Breast epithelium (tissue), 4 donors: ENCODE data around the gene LYRM4. TPM values are rescaled to one million over a fixed set of nuclear protein-coding genes. Genes with fewer than 3 reads are reported as not detected.
A peak's percentile ranks its signal among the peaks of the same experiment; 100 is the strongest.

ENCODE experiments used
- DNase-seq, 2 donors: peaks; one replicate each; pipeline ENCODE4 v3.0.0-alpha.2; 2019; ENCODE audit warnings: low spot score in 2 of 2
- H3K27ac ChIP-seq, 2 donors: fragments of 200-600 bp; sonication (generic) in 1 of 2; one replicate each; pipeline ENCODE4 v1.5.1; 2016 to 2019; ENCODE audit warnings: mild to moderate bottlenecking in 1 of 2
- H3K27me3 ChIP-seq, 2 donors: fragments of 200-600 bp; sonication (generic) in 1 of 2; one replicate each; pipeline versions ENCODE4 v1.5.1 to v1.6.0; 2017 to 2019; ENCODE audit warnings: control low read depth in 1 of 2, mild to moderate bottlenecking in 1 of 2
- H3K36me3 ChIP-seq: fragments of 200-600 bp; one replicate; pipeline ENCODE4 v1.5.1; 2019
- H3K4me1 ChIP-seq, 2 donors: fragments of 200-600 bp; sonication (generic); one replicate each; pipeline ENCODE4 v1.5.1; 2016 to 2019; ENCODE audit warnings: control low read depth in 1 of 2
- H3K4me3 ChIP-seq, 3 donors: fragments of 200-600 bp; sonication (generic); 1 replicate in 2 of 3; 2 replicates in 1 of 3; pipeline ENCODE4 v1.5.1; 2016 to 2019; ENCODE audit warnings: mild to moderate bottlenecking in 3 of 3, moderate library complexity in 2 of 3
- H3K9me3 ChIP-seq, 2 donors: fragments of 200-600 bp; sonication (generic) in 1 of 2; one replicate each; pipeline ENCODE4 v1.5.1; 2016 to 2019; ENCODE audit warnings: control low read depth in 1 of 2
- POLR2A ChIP-seq: fragments of 450-650 bp; IDR thresholded peaks from one replicate; pipeline ENCODE4 v1.6.1; 2016; ENCODE audit warnings: antibody characterized with exemption, mild to moderate bottlenecking, moderate library complexity
- POLR2AphosphoS5 ChIP-seq, 3 donors: sonication (generic); formaldehyde crosslinking; IDR thresholded peaks; one replicate each; pipeline ENCODE4 v1.6.1; 2017; ENCODE audit warnings: antibody characterized with exemption in 3 of 3
- intact Hi-C: fragments of 100-400 bp; cut with DNase I; formaldehyde crosslinking; loops from one replicate; pipeline ENCODE4 v1.15.1; 2023; ENCODE audit warnings: low total_unique reads
- total RNA-seq, 3 donors: library from RNA; depleted of rRNA; stranded (reverse); fragments of >200 nt; gene quantifications; one replicate each; pipeline ENCODE4 v1.1.0, GENCODE V29; 2016
- TF ChIP-seq, protein P1 (sequence below), 3 donors: fragments of 450-650 bp; IDR thresholded peaks; one replicate each; pipeline ENCODE4 v1.5.1; 2016 to 2017; ENCODE audit warnings: antibody characterized with exemption in 3 of 3, mild to moderate bottlenecking in 3 of 3, moderate library complexity in 3 of 3

The LYRM4 gene
- 10 to 100 TPM; 24.4 to 38.0 (median 25.0) TPM for total RNA-seq

DNA sequence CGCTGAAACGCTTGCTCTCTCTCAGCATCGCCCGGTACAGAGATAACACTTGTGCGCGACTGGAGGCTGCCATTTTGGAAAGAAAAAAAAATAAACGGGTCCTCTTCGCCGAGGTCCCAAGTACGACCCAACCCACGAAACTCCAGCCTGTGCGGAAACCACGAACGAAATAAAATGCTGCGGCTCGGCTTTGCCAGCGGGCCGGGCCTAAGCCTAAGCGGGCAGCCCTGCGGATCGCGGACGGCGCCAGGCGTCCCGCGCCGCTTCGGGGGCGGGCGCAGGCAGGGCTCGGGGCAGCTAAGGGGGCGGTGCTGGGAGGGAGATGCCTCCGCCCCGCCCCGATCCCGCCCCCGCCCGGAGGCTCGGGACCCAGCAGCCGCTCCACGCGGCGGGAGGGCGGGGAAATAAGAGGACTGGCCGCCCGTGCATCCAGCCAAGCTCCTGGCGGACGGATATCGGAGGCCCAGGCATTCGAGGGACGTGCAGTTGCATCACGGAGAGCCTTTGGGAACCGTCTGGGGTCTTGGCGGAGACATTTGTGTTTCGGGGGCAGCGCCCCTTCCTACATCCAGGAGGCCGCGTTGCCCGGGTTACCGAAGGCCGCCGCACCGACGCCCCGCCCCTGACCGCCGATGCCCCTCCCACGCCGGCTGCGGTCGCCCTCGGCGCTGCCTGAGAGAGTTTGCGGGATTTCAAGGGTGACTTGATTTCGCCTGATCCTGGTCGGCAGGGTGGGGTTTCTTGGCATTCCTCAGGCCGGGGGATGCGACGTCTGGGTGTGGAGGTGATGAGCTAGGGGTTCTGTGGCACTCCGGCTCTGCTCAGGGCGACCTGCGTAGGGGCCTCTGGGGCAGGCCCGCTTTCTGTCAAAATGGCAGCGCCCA is at the start of gene LYRM4, which contains the start of gene FARS2:
LYRM4 (minus strand) TSS at position 290 of the 884 bp plus-strand sequence; CDS start at position 73, 217 bp downstream.
FARS2 (plus strand) TSS at position 853 of the 884 bp plus-strand sequence.
- DNase-seq, result peak; percentile 84 to 85
- H3K4me1 ChIP-seq, result no peaks in the 10 kb centered on the region
- intact Hi-C loops, result no loop called here
- H3K36me3 ChIP-seq, result no peaks in the 10 kb centered on the region
- no peak for TF ChIP-seq POLR2A
- TF ChIP-seq POLR2AphosphoS5 (IDR thresholded peaks at IDR 0.05), result peak; percentile 48 to 76 (median 67)
- TF ChIP-seq, protein P1, sequence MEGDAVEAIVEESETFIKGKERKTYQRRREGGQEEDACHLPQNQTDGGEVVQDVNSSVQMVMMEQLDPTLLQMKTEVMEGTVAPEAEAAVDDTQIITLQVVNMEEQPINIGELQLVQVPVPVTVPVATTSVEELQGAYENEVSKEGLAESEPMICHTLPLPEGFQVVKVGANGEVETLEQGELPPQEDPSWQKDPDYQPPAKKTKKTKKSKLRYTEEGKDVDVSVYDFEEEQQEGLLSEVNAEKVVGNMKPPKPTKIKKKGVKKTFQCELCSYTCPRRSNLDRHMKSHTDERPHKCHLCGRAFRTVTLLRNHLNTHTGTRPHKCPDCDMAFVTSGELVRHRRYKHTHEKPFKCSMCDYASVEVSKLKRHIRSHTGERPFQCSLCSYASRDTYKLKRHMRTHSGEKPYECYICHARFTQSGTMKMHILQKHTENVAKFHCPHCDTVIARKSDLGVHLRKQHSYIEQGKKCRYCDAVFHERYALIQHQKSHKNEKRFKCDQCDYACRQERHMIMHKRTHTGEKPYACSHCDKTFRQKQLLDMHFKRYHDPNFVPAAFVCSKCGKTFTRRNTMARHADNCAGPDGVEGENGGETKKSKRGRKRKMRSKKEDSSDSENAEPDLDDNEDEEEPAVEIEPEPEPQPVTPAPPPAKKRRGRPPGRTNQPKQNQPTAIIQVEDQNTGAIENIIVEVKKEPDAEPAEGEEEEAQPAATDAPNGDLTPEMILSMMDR (IDR thresholded peaks at IDR 0.05), result peak in 2 of 3 donors; percentile 30 to 71
- no peaks in the 10 kb centered on the region for H3K27me3 ChIP-seq
- H3K4me3 ChIP-seq, result peak within 1 kb of the TSS; percentile 71 to 79 (median 78)
- peak within 1 kb of the TSS; percentile 98 for H3K27ac ChIP-seq
- H3K9me3 ChIP-seq, result no peaks in the 10 kb centered on the region

DNA sequence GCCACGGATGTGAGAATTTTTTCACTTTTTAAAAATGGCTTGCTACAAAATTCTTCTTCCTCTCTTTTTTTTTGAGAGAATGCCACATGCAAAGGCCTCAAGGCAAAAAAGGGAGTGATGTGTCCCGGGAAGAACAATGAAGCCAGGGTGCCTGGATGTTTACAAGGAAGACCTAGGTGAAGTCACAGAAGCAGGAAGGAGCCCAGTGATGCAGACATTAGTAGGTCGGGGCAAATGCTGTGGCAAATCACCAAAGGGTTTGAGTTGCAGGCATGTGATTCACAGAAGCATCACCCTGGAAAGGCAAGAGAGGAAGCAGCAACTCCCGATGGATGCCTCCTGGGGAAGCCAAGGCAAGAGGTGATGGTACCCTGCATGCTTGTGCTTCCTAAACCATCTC is 47.3 kb upstream of the LYRM4 start:
- Histone ChIP-seq H3K27ac (no peak overlapping the region), H3K4me3 (no peak overlapping the region), H3K9me3 (no peaks in the 10 kb centered on the region), H3K36me3 (no peaks in the 10 kb centered on the region), H3K4me1 (no peaks in the 10 kb centered on the region), H3K27me3 (no peaks in the 10 kb centered on the region)
- intact Hi-C loops, result no loop called here
- TF ChIP-seq, protein P1 (IDR thresholded peaks at IDR 0.05), result no peak
- TF ChIP-seq POLR2AphosphoS5 (IDR thresholded peaks at IDR 0.05), result no peak
- no peak for TF ChIP-seq POLR2A
- no peak for DNase-seq

GRCh38 chr6:5307058-5307457 is 46.3 kb upstream of the LYRM4 start:
- no peak for TF ChIP-seq POLR2A
- TF ChIP-seq POLR2AphosphoS5 (IDR thresholded peaks at IDR 0.05), result no peak
- TF ChIP-seq, protein P1 (IDR thresholded peaks at IDR 0.05), result no peak
- Histone ChIP-seq H3K27me3 (no peaks in the 10 kb centered on the region), H3K36me3 (no peaks in the 10 kb centered on the region), H3K4me1 (no peaks in the 10 kb centered on the region), H3K27ac (no peak overlapping the region), H3K4me3 (no peak overlapping the region), H3K9me3 (no peaks in the 10 kb centered on the region)
- intact Hi-C loops, result no loop called here
- DNase-seq, result no peak

DNA sequence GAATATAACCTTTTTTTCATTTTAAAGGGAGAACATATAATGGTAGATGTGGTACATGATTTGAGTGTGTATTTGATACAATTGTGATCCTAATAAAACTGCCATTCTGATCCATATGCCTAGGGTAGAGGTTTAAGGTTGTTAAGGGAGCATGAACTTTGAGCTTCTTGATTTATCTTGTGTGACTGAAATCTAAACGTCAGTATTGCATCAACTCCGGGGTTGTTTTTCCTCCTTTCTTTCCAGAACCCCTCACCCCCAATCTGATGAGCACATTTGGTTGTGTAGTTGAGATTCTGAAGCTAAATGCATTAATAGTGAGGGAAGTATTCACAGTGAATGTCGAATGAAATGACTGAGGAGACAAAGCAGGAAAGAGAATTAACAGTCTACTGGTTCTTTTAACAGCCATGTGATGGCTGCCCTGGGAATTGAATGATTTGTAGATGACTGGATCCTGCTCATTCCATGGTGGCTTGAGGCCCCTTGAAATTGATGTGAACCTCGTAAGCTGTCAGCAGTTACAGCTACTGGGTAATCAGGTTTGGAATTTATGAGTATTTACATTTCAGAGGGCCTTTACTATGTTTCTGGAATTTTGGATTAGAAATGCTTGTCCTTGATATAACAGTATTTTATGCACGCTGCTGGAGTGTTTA is 45.3 kb upstream of the LYRM4 start:
- no peak overlapping the region for H3K4me3 ChIP-seq
- TF ChIP-seq POLR2AphosphoS5 (IDR thresholded peaks at IDR 0.05), result no peak
- no peak for TF ChIP-seq POLR2A
- TF ChIP-seq, protein P1 (IDR thresholded peaks at IDR 0.05), result no peak
- H3K27ac ChIP-seq, result no peak overlapping the region
- H3K4me1 ChIP-seq, result no peaks in the 10 kb centered on the region
- H3K27me3 ChIP-seq, result no peaks in the 10 kb centered on the region
- intact Hi-C loops, result no loop called here
- H3K9me3 ChIP-seq, result no peaks in the 10 kb centered on the region
- H3K36me3 ChIP-seq, result no peaks in the 10 kb centered on the region
- DNase-seq, result no peak

- H3K27ac ChIP-seq, result no peak overlapping the region
- intact Hi-C loops, result no loop called here
- TF ChIP-seq POLR2AphosphoS5 (IDR thresholded peaks at IDR 0.05), result no peak
- no peak for TF ChIP-seq POLR2A
- TF ChIP-seq, protein P1 (IDR thresholded peaks at IDR 0.05), result no peak
- H3K27me3 ChIP-seq, result no peaks in the 10 kb centered on the region
- no peak for DNase-seq
- H3K36me3 ChIP-seq, result no peaks in the 10 kb centered on the region
- no peaks in the 10 kb centered on the region for H3K4me1 ChIP-seq
- no peaks in the 10 kb centered on the region for H3K9me3 ChIP-seq
- no peak overlapping the region for H3K4me3 ChIP-seq
Observed at GRCh38 chr6:5303682-5304081, 42.9 kb upstream of the LYRM4 start.
